ENCODE results near the gene CANX. TPM values are rescaled to one million over a fixed set of nuclear protein-coding genes. Genes with fewer than 3 reads are reported as not detected.

The CANX gene
- total and polyA plus RNA-seq, 7 donors, result 58.3 to 278 (median 254) TPM

DNA sequence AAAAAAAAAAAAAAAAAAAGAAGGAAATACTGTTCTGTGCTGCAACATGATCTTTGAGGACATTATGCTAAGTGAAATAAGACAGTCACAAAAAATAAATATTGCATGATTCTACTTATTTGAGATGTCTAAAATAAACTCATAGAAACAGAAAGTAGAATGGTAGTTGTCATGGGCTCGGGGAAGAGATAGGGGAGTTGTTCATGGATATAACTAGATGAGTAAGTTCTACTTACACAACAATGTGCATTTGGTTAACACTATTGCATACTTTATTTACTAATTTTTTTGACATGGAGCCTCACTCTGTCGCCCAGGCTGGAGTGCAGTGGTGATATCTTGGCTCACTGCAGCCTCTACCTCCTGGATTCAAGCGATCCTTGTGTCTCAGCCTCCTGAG is 49.0 kb downstream of the CANX start:
- H3K36me3 ChIP-seq, result peaks cover 0 to 7% (median 0%) of the 10 kb centered on the region in 4 donors
- DNase-seq, result no peak
- H3K27me3 ChIP-seq, result no peaks in the 10 kb centered on the region
- no peaks in the 10 kb centered on the region for H3K9me3 ChIP-seq
- peaks cover 0 to 38% (median 25%) of the 10 kb centered on the region in 4 donors for H3K4me1 ChIP-seq
- no peak overlapping the region for H3K27ac ChIP-seq
- H3K4me3 ChIP-seq, result no peak overlapping the region
- TF ChIP-seq POLR2AphosphoS5 (IDR thresholded peaks at IDR 0.05), result no peak
- no peak for TF ChIP-seq POLR2A (IDR thresholded peaks at IDR 0.05)
- TF ChIP-seq EP300 (IDR thresholded peaks at IDR 0.05), result no peak
- TF ChIP-seq, protein P1, sequence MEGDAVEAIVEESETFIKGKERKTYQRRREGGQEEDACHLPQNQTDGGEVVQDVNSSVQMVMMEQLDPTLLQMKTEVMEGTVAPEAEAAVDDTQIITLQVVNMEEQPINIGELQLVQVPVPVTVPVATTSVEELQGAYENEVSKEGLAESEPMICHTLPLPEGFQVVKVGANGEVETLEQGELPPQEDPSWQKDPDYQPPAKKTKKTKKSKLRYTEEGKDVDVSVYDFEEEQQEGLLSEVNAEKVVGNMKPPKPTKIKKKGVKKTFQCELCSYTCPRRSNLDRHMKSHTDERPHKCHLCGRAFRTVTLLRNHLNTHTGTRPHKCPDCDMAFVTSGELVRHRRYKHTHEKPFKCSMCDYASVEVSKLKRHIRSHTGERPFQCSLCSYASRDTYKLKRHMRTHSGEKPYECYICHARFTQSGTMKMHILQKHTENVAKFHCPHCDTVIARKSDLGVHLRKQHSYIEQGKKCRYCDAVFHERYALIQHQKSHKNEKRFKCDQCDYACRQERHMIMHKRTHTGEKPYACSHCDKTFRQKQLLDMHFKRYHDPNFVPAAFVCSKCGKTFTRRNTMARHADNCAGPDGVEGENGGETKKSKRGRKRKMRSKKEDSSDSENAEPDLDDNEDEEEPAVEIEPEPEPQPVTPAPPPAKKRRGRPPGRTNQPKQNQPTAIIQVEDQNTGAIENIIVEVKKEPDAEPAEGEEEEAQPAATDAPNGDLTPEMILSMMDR (IDR thresholded peaks at IDR 0.05), result no peak
- 87 to 90% methylated on average over 3 of the region's 3 CpGs for WGBS, 2 donors
- intact Hi-C loops (cut with DNase I), result no loop called here

DNA sequence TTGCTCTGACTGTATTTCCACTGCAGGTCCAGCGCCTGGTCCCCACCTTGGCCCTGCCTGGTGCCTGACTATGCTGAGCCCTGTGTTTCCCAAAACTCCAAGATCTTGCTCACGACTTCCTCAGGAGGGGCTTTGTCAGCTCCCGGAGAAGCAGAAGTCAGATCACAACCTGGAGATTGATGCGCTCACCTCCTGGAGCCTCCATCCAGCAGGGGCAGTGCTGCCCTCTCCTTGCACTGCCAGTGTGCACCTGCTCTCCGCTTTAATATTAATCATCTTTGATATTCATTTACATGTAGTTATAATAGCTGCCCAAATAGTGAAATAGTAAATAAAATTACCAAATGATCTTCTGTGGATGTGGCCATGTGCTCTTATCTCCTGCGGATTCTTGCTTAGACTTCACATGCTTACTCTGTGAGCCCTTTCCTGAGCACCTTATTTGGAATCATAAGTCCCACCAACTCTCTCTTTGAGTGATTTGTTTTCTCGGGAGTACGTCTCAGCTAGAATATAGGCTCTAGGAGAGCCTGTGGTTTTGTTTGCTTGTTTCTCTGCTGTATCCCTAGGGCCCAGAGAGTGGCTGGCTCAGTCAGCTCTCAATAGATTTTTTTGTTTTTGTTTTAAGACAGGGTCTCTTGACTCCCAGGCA is 51.2 kb downstream of the CANX start:
- intact Hi-C loops (cut with DNase I), result no loop called here
- no peaks in the 10 kb centered on the region for H3K9me3 ChIP-seq
- H3K36me3 ChIP-seq, result peaks cover 0 to 7% (median 0%) of the 10 kb centered on the region in 4 donors
- TF ChIP-seq, protein P1 (IDR thresholded peaks at IDR 0.05), result no peak
- TF ChIP-seq POLR2A (IDR thresholded peaks at IDR 0.05) (no peak), EP300 (IDR thresholded peaks at IDR 0.05) (no peak), POLR2AphosphoS5 (IDR thresholded peaks at IDR 0.05) (no peak)
- H3K4me1 ChIP-seq, result peaks cover 0 to 43% (median 31%) of the 10 kb centered on the region in 4 donors
- no peak overlapping the region for H3K4me3 ChIP-seq
- 90 to 91% methylated on average over 8 of the region's 8 CpGs for WGBS, 2 donors
- no peak for DNase-seq
- no peak overlapping the region for H3K27ac ChIP-seq
- H3K27me3 ChIP-seq, result no peaks in the 10 kb centered on the region

DNA sequence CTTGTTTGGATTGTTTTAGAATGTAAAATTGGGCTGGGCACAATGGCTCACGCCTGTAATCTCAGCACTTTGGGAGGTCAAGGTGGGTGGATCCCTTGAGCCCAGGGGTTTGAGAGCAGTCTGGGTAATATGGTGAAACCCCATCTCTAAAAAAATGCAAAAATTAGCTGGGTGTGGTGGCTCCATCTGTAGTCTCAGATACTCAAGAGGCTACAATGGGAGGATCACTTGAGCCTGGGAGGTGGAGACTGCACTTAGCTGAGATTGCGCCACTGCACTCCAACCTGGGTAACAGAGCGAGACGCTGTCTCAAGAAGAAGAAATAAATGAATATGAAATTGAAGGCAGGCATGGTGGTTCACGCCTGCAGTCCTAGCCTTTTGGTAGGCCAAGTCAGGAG is 55.2 kb downstream of the CANX start:
- 86 to 92% methylated on average over 5 of the region's 5 CpGs for WGBS, 2 donors
- Histone ChIP-seq H3K36me3 (peaks cover 0 to 7% (median 0%) of the 10 kb centered on the region in 4 donors), H3K4me3 (no peak overlapping the region), H3K27me3 (no peaks in the 10 kb centered on the region), H3K27ac (no peak overlapping the region), H3K4me1 (peaks cover 0 to 49% (median 36%) of the 10 kb centered on the region in 4 donors), H3K9me3 (no peaks in the 10 kb centered on the region)
- TF ChIP-seq POLR2A (IDR thresholded peaks at IDR 0.05) (no peak), EP300 (IDR thresholded peaks at IDR 0.05) (no peak), POLR2AphosphoS5 (IDR thresholded peaks at IDR 0.05) (no peak)
- TF ChIP-seq, protein P1 (IDR thresholded peaks at IDR 0.05), result no peak
- intact Hi-C loops (cut with DNase I), result no loop called here
- no peak for DNase-seq

DNA sequence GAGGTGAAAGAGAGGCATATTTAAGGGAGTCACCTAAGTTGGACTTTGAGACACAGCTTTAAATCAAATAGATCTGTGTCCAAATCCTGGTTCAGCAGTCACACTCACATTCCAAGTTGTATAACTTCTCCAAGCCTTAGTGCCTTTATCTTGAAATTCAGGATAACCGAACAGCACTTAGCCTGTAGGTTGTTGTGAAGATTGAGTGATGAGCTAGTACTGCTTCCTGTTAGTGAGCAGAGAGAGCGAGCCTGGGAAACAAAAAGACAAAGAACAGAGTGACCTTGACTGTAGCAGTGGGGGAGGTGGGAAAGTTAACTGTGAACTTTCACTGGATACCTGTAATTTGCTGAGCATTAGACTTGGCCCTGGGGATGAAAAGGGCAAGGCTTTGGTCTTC is 56.3 kb downstream of the CANX start:
- 7 to 43% methylated on average over 2 of the region's 2 CpGs for WGBS, 2 donors

More for the DNA sequence above, 56.3 kb downstream of the CANX start:
- H3K4me1 ChIP-seq, result peaks cover 0 to 54% (median 40%) of the 10 kb centered on the region in 4 donors
- no peaks in the 10 kb centered on the region for H3K9me3 ChIP-seq
- peak overlapping the region in 1 of 4 donors; percentile 7 for H3K27ac ChIP-seq
- no peaks in the 10 kb centered on the region for H3K27me3 ChIP-seq
- H3K36me3 ChIP-seq, result peaks cover 0 to under 1% (median 0%) of the 10 kb centered on the region in 4 donors
- DNase-seq, result no peak
- intact Hi-C loops (cut with DNase I), result no loop called here
- TF ChIP-seq EP300 (IDR thresholded peaks at IDR 0.05) (no peak), POLR2A (IDR thresholded peaks at IDR 0.05) (no peak), POLR2AphosphoS5 (IDR thresholded peaks at IDR 0.05) (no peak)
- TF ChIP-seq, protein P1 (IDR thresholded peaks at IDR 0.05), result no peak
- H3K4me3 ChIP-seq, result no peak overlapping the region

All from sigmoid colon (tissue), 7 donors.